COLO668 (cell line): ENCODE measurements around the gene ATP5MK.
A peak's percentile ranks its signal among the peaks of the same experiment; 100 is the strongest.
"Not testable (repeated sequence)": the region's sequence is repeated elsewhere in the genome, so short reads cannot be mapped to it uniquely, and the experiment has no call there.

Experiments used
- DNase-seq: peaks from one replicate; lab custom pipeline; 2025; ENCODE audit not compliant: unreplicated experiment; lab: John Stamatoyannopoulos, UW

The ATP5MK gene

GRCh38 chr10:103396067-103396788 lies at the start of gene ATP5MK, which contains the start of gene PDCD11:
Gene ATP5MK (minus strand): TSS chr10:103396475. CDS start chr10:103392457, 4,018 bp downstream.
Gene PDCD11 (plus strand): TSS chr10:103396626. CDS start chr10:103398427, 1,801 bp downstream.
- peak; percentile 93 for DNase-seq

GRCh38 chr10:103445366-103445765 lies 49.1 kb upstream of the ATP5MK start:
- DNase-seq: no peak

- DNase-seq: no peak
Measured at GRCh38 chr10:103444478-103444877, 48.2 kb upstream of the ATP5MK start.

- no peak for DNase-seq
Measured at GRCh38 chr10:103443475-103444185, 47.4 kb upstream of the ATP5MK start.

GRCh38 chr10:103442031-103442461 lies 45.8 kb upstream of the ATP5MK start:
- DNase-seq: no peak

- no peak for DNase-seq
Measured at GRCh38 chr10:103441611-103442010, 45.3 kb upstream of the ATP5MK start.

GRCh38 chr10:103441206-103441605 lies 44.9 kb upstream of the ATP5MK start:
- DNase-seq: no peak

GRCh38 chr10:103440416-103440815 lies 44.1 kb upstream of the ATP5MK start:
- DNase-seq: no peak

- DNase-seq: no peak
Measured at GRCh38 chr10:103439776-103440175, 43.5 kb upstream of the ATP5MK start.

GRCh38 chr10:103433858-103434257 lies 37.6 kb upstream of the ATP5MK start:
- no peak for DNase-seq

- DNase-seq: no peak
Measured at GRCh38 chr10:103431902-103432301, 35.6 kb upstream of the ATP5MK start.

- no peak for DNase-seq
Measured at GRCh38 chr10:103429647-103430046, 33.4 kb upstream of the ATP5MK start.

GRCh38 chr10:103428989-103429643 lies 32.8 kb upstream of the ATP5MK start:
- DNase-seq: no peak

GRCh38 chr10:103427866-103428265 lies 31.6 kb upstream of the ATP5MK start:
- DNase-seq: no peak

GRCh38 chr10:103423748-103424147 lies 27.5 kb upstream of the ATP5MK start:
- no peak for DNase-seq

- DNase-seq: no peak
Measured at GRCh38 chr10:103419101-103419500, 22.8 kb upstream of the ATP5MK start.

GRCh38 chr10:103417601-103418000 lies 21.3 kb upstream of the ATP5MK start:
- DNase-seq: no peak

GRCh38 chr10:103417148-103417469 lies 20.8 kb upstream of the ATP5MK start:
- not testable (repeated sequence) for DNase-seq

GRCh38 chr10:103416436-103417147 lies 20.3 kb upstream of the ATP5MK start:
- DNase-seq: peak; percentile 37

GRCh38 chr10:103415581-103415980 lies 19.3 kb upstream of the ATP5MK start:
- no peak for DNase-seq

- no peak for DNase-seq
Measured at GRCh38 chr10:103413564-103413963, 17.3 kb upstream of the ATP5MK start.
